CD8-positive, alpha-beta memory T cell (primary cell): Measurements from ENCODE around the gene STRA8. TPM values are rescaled to one million over a fixed set of nuclear protein-coding genes. Genes with fewer than 3 reads are reported as not detected.
A peak's percentile ranks its signal among the peaks of the same experiment; 100 is the strongest.
"Not testable (repeated sequence)": the region's sequence is repeated elsewhere in the genome, so short reads cannot be mapped to it uniquely, and the experiment has no call there.

ENCODE experiments used
- CTCF ChIA-PET: fragments of 350-600 bp; sonication (Branson Sonifier 250); formaldehyde crosslinking; loops from one replicate; lab custom pipeline; 2021; ENCODE audit warnings: antibody characterized with exemption; lab: Charles Lee
- POLR2A ChIA-PET: fragments of 350-600 bp; sonication (Branson Sonifier 250); formaldehyde crosslinking; loops from one replicate; lab custom pipeline; 2021; ENCODE audit warnings: antibody characterized with exemption; lab: Charles Lee
- DNase-seq, 5 donors: peaks; one replicate each; pipeline versions ENCODE4 v3.0.0 to v3.0.0-alpha.2; 2020 to 2022; ENCODE audit warnings: mixed read lengths in 1 of 5
- H3K27ac ChIP-seq: one replicate; pipeline ENCODE4 v1.7.0; 2013; ENCODE audit warnings: low read depth, mild to moderate bottlenecking, low read length, moderate library complexity
- H3K27me3 ChIP-seq: 2 replicates; pipeline ENCODE4 v1.7.0; 2013; ENCODE audit warnings: low read length, mild to moderate bottlenecking; ENCODE audit not compliant: insufficient read depth, poor library complexity, severe bottlenecking
- H3K36me3 ChIP-seq: 2 replicates; pipeline ENCODE4 v1.7.0; 2013; ENCODE audit warnings: mild to moderate bottlenecking, low read length, moderate library complexity; ENCODE audit not compliant: insufficient read depth
- H3K4me1 ChIP-seq: 2 replicates; pipeline ENCODE4 v1.7.0; 2013; ENCODE audit warnings: mild to moderate bottlenecking, low read length, moderate library complexity; ENCODE audit not compliant: insufficient read depth
- H3K4me3 ChIP-seq: 2 replicates; pipeline ENCODE4 v1.7.0; 2013; ENCODE audit warnings: mild to moderate bottlenecking, low read length
- H3K9me3 ChIP-seq: 2 replicates; pipeline ENCODE4 v1.7.0; 2013; ENCODE audit warnings: mild to moderate bottlenecking, low read length
- H3K27ac Mint-ChIP-seq, 8 donors: one replicate each; pipeline ENCODE4 v1.8.0; 2020 to 2021; ENCODE audit warnings: mixed read lengths in 8 of 8, mild to moderate bottlenecking in 6 of 8, inconsistent platforms in 3 of 8, moderate library complexity in 3 of 8
- H3K27me3 Mint-ChIP-seq, 2 donors: one replicate each; pipeline ENCODE4 v1.8.0; 2020 to 2021; ENCODE audit warnings: mixed read lengths in 2 of 2, mild to moderate bottlenecking in 1 of 2, moderate library complexity in 1 of 2
- H3K36me3 Mint-ChIP-seq, 3 donors: one replicate each; pipeline ENCODE4 v1.8.0; 2020 to 2021; ENCODE audit warnings: mixed read lengths in 3 of 3, inconsistent platforms in 1 of 3, mild to moderate bottlenecking in 1 of 3
- H3K4me1 Mint-ChIP-seq, 3 donors: one replicate each; pipeline ENCODE4 v1.8.0; 2020 to 2021; ENCODE audit warnings: mixed read lengths in 3 of 3, inconsistent platforms in 1 of 3, mild to moderate bottlenecking in 1 of 3
- H3K4me3 Mint-ChIP-seq, 7 donors: one replicate each; pipeline ENCODE4 v1.8.0; 2020 to 2021; ENCODE audit warnings: mixed read lengths in 7 of 7, mild to moderate bottlenecking in 6 of 7, moderate library complexity in 4 of 7, inconsistent platforms in 2 of 7
- H3K9me3 Mint-ChIP-seq, 5 donors: one replicate each; pipeline ENCODE4 v1.8.0; 2020 to 2022; ENCODE audit warnings: mixed read lengths in 5 of 5, mild to moderate bottlenecking in 3 of 5, moderate library complexity in 2 of 5, inconsistent platforms in 1 of 5
- polyA plus RNA-seq: library from polyadenylated mRNA; unstranded; fragments of 300-500 nt; fragmentation: Illumina TruSeq; gene quantifications from one replicate; pipeline ENCODE4 v1.2.3, GENCODE V29; 2021
- total RNA-seq, 2 experiments: library from RNA; stranded (reverse); gene quantifications; one replicate each; pipeline ENCODE4 v1.2.3, GENCODE V29; 2021

The STRA8 gene
- total and polyA plus RNA-seq, 3 experiments from 2014 or later, result not detected

DNA sequence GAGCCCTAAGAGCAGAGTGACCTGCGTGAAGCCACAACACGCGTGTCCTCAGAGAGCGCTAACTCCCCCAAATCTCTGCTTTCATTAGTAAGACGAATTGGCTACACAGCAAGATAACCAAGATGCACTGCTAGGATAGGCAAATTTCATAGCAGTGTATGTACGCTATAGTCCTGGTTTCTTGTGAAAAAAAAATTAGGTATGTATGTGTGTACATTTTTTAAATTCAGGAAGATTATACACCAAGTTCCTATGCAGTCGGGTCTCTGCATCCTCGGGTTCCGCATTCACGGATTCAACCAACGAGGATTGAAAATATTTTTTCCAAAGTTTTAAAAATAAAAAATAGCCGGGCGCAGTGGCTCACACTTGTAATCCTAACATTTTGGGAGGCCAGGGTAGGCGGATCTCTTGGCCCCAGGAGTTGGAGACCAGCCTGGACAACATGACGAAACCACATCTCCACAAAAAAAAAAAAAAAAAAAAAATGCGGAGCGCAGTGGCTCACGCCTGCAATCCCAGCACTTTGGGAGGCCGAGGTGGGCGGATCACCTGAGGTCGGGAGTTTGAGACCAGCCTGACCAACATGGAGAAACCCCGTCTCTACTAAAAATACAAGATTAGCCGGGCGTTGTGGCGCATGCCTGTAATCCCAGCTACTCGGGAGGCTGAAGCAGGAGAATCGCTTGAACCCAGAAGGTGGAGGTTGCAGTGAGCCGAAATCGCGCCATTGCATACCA is 21.5 kb upstream of the STRA8 start:
- POLR2A ChIA-PET, result interaction anchor here (1.2 to 2.6 kb wide), 4 partner anchors 42 to 226 kb away, joined by 3 to 14 read pairs (median 7); partner anchors contain the start of genes AGBL3, CYREN and TMEM140
- CTCF ChIA-PET, result interaction anchor here (0.7 to 3.6 kb wide), 6 partner anchors 10 to 225 kb away, joined by 3 to 15 read pairs (median 5); partner anchors contain the start of genes CYREN and TMEM140

DNA sequence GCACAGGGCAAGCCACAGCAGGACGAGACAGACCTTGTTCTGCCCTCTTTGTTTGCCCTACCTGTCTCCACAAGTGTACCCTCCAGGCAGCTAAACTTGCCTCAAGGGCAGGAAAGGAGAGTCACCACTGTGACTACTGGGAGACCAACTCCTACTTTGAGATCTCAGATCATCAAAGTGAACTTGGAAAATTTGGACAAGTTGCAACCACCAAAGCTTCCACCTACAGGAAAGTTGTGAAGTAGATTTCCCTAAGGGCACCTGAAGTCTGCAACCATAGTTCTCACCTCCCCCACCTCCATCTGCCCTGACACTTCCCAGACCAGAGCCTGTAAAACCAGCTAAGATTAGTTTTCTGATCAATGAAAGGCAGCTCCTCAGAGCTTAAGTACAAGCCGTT is 19.8 kb upstream of the STRA8 start:
- peak overlapping the region in 3 of 8 donors; percentile 16 to 46 (median 20) for H3K27ac Mint-ChIP-seq
- ChIA-PET POLR2A (no interaction called here), CTCF (interaction anchor here (0.9 kb wide), 1 partner anchor 227 kb away, joined by 3 read pairs; the partner anchor contains the start of gene AGBL3)

More for the DNA sequence above, 21.5 kb upstream of the STRA8 start:
- H3K27me3 Mint-ChIP-seq, H3K9me3 ChIP-seq, H3K9me3 Mint-ChIP-seq, H3K36me3 ChIP-seq, DNase-seq, H3K27me3 ChIP-seq: not testable (repeated sequence)
- Mint-ChIP-seq H3K27ac (peak overlapping the region; percentile 86 to 98 (median 94)), H3K36me3 (peaks cover 0 to 18% (median 2%) of the 10 kb centered on the region in 3 donors), H3K4me1 (peaks cover 24 to 45% (median 31%) of the 10 kb centered on the region in 3 donors), H3K4me3 (peak overlapping the region; percentile 90 to 97 (median 95))
- Histone ChIP-seq H3K27ac (peak overlapping the region; percentile 49), H3K4me3 (peak overlapping the region; percentile 80), H3K4me1 (peaks cover 15% of the 10 kb centered on the region)

DNA sequence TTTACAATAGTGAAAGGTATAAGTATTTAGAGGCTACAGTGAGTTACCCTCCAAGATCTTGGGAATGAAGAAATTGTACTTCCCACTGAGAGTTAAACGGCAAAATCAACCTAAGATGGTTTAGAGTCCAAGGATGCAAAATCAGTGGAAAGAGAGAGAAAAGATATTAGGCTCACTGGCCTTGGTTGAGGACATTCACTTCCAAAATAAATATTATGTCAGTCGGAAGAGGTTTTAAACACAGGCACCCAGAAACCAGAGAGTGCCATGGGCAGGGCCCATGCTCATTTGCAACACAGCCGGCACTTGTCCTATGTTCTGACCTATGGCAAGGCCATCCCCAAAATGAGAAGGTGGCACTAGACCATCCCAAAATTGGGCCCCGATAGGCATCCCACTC is 18.5 kb upstream of the STRA8 start:
- ChIA-PET CTCF (no interaction called here), POLR2A (no interaction called here)
- no peaks in the 10 kb centered on the region for H3K9me3 Mint-ChIP-seq
- peaks cover 4 to 6% of the 10 kb centered on the region in 2 donors for H3K27me3 Mint-ChIP-seq
- no peak overlapping the region for H3K4me3 ChIP-seq
- H3K36me3 ChIP-seq, result no peaks in the 10 kb centered on the region
- DNase-seq, result no peak
- H3K4me3 Mint-ChIP-seq, result peak overlapping the region in 1 of 7 donors; percentile 34
- H3K4me1 Mint-ChIP-seq, result peaks cover 11 to 15% (median 12%) of the 10 kb centered on the region in 3 donors
- H3K4me1 ChIP-seq, result peaks cover 5% of the 10 kb centered on the region
- H3K27me3 ChIP-seq, result no peaks in the 10 kb centered on the region
- H3K9me3 ChIP-seq, result no peaks in the 10 kb centered on the region
- H3K27ac Mint-ChIP-seq, result no peak overlapping the region
- peaks cover 0 to 7% (median 0%) of the 10 kb centered on the region in 3 donors for H3K36me3 Mint-ChIP-seq
- no peak overlapping the region for H3K27ac ChIP-seq

More for the DNA sequence above, 19.8 kb upstream of the STRA8 start:
- peak overlapping the region in 2 of 7 donors; percentile 23 to 66 for H3K4me3 Mint-ChIP-seq
- Histone ChIP-seq H3K4me1 (peaks cover 6% of the 10 kb centered on the region), H3K4me3 (no peak overlapping the region), H3K36me3 (no peaks in the 10 kb centered on the region), H3K27me3 (no peaks in the 10 kb centered on the region), H3K9me3 (no peaks in the 10 kb centered on the region), H3K27ac (no peak overlapping the region)
- peaks cover 0 to 7% (median 0%) of the 10 kb centered on the region in 3 donors for H3K36me3 Mint-ChIP-seq
- no peaks in the 10 kb centered on the region for H3K9me3 Mint-ChIP-seq
- H3K27me3 Mint-ChIP-seq, result peaks cover 4% of the 10 kb centered on the region in 2 donors
- peaks cover 13 to 28% (median 14%) of the 10 kb centered on the region in 3 donors for H3K4me1 Mint-ChIP-seq
- no peak for DNase-seq

DNA sequence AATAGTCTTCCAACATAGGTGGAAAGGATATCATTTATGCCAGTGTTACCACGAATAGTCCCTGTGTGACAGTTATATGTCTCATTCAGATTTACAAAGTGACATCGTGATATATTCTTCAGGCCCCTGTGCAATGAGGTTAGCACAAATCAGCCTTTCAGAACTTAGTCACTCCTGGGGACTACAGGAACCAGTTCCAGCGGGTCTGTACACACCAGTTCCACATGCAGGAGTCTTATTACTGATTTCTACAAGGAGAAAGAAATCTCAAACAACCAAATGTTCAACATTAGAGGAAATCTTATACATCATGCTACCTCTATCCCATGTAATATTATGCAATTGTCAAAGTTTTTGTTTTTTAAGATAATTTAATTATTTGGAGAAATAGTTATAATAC is 17.9 kb upstream of the STRA8 start:
- ChIA-PET CTCF (no interaction called here), POLR2A (no interaction called here)
- Histone ChIP-seq H3K4me1 (no peaks in the 10 kb centered on the region), H3K27me3 (no peaks in the 10 kb centered on the region), H3K9me3 (no peaks in the 10 kb centered on the region), H3K36me3 (no peaks in the 10 kb centered on the region), H3K4me3 (no peak overlapping the region), H3K27ac (no peak overlapping the region)
- Mint-ChIP-seq H3K9me3 (no peaks in the 10 kb centered on the region), H3K27me3 (peaks cover 4 to 11% of the 10 kb centered on the region in 2 donors), H3K36me3 (peaks cover 0 to 5% (median 3%) of the 10 kb centered on the region in 3 donors), H3K4me3 (peak overlapping the region in 1 of 7 donors; percentile 34), H3K27ac (no peak overlapping the region), H3K4me1 (peaks cover 7 to 9% (median 7%) of the 10 kb centered on the region in 3 donors)
- no peak for DNase-seq

DNA sequence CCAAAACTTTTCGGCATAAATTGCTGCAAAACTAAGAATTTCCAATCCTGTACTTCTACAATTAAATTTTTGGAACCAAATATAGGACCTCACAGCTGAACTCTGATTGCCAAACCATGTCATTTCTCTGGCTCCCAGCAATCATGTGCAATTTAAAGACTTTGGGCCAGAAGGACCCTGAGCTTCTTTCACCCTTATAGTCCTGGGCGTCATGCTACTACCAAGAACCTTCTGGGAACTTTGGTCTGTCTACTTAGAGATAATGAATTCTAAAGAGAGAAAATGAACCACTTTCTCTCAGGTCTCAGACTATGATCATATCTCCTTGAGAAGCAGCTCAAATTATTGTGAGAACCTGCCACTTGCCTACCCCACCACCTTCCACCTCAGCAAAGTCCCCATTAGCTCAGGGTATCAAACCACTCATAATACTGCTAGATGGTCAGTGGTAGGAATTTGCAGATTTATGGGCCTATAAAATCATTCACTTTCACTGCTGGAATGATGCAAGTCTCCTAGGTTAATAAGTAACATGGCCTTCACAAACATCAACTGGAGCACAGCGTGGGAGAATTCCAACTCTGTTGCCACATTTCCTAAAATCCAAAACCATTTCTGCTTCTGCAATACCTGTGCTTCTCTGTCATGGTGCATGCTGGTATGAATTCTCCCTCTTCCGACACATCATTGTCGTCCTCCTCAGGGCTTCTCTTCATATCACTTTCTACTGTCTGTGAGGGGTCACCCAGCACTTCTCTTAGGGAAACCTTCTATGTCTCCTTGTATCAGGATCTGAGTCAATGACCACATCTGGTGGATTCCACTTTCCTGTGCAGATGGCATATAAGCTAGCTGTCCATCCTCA is 15.8 kb upstream of the STRA8 start:
- H3K9me3 ChIP-seq, result no peaks in the 10 kb centered on the region
- H3K4me1 ChIP-seq, result no peaks in the 10 kb centered on the region
- H3K4me3 ChIP-seq, result no peak overlapping the region
- CTCF ChIA-PET, result no interaction called here
- no peaks in the 10 kb centered on the region for H3K36me3 ChIP-seq
- DNase-seq, result no peak
- peaks cover 4 to 12% of the 10 kb centered on the region in 2 donors for H3K27me3 Mint-ChIP-seq
- H3K27ac Mint-ChIP-seq, result no peak overlapping the region
- no peak overlapping the region for H3K27ac ChIP-seq
- peaks cover 0 to 3% (median 0%) of the 10 kb centered on the region in 3 donors for H3K36me3 Mint-ChIP-seq
- no peaks in the 10 kb centered on the region for H3K4me1 Mint-ChIP-seq
- peaks cover 0 to 2% (median 0%) of the 10 kb centered on the region in 5 donors for H3K9me3 Mint-ChIP-seq
- POLR2A ChIA-PET, result no interaction called here
- H3K27me3 ChIP-seq, result no peaks in the 10 kb centered on the region
- no peak overlapping the region for H3K4me3 Mint-ChIP-seq

DNA sequence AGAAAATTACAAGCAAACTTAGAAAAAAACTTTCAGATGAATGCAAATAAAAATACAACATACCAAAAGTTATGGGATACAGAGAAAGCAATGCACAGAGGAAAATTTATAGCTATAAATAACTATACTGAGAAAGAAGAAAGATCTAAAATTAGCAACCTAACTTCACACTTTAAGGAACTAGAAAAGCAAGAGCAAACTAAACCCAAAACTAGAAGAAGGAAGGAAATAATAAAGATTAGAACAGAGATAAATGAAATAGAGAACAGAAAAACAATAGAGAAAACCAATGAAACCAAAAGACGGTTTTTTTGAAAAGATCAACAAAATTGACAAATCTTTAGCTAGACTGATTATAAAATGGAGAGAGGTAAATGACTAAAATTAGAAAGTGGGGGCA is 9.6 kb upstream of the STRA8 start:
- H3K27me3 ChIP-seq, result no peaks in the 10 kb centered on the region
- H3K36me3 Mint-ChIP-seq, result peaks cover 0 to 3% (median 0%) of the 10 kb centered on the region in 3 donors
- no peaks in the 10 kb centered on the region for H3K36me3 ChIP-seq
- H3K9me3 ChIP-seq, result no peaks in the 10 kb centered on the region
- peaks cover 0 to 6% (median 3%) of the 10 kb centered on the region in 5 donors for H3K9me3 Mint-ChIP-seq
- H3K27me3 Mint-ChIP-seq, result peaks cover 0 to 8% of the 10 kb centered on the region in 2 donors
- POLR2A ChIA-PET, result interaction anchor here (0.6 kb wide), 1 partner anchor 322 kb away, joined by 18 read pairs; no protein-coding TSS in a partner anchor
- no peak overlapping the region for H3K27ac Mint-ChIP-seq
- no peak overlapping the region for H3K4me3 Mint-ChIP-seq
- no peak overlapping the region for H3K4me3 ChIP-seq
- H3K4me1 ChIP-seq, result no peaks in the 10 kb centered on the region
- no peak for DNase-seq
- CTCF ChIA-PET, result no interaction called here
- H3K4me1 Mint-ChIP-seq, result peaks cover 10 to 13% (median 13%) of the 10 kb centered on the region in 3 donors
- no peak overlapping the region for H3K27ac ChIP-seq

DNA sequence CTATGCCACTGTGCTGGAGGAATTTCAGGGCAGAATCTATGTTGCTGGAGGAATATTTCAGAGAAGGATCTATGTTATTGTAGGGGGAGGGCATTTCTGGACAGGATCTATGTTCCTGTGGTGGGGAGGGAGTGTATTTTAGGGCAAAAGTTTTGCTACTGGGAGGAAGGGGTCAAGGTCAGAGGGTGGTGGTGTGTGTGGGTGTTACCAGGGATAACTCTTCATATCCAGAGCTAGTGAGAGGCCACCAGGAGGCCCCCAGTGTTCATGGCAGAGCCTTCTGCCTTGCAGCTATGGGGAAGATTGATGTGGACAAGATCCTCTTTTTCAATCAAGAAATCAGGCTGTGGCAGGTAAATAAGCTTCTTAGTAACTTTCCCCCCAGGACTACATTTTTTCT is 2.0 kb upstream of the STRA8 start:
- no peaks in the 10 kb centered on the region for H3K9me3 ChIP-seq
- H3K27ac ChIP-seq, result no peak overlapping the region
- H3K36me3 ChIP-seq, result no peaks in the 10 kb centered on the region
- H3K27me3 ChIP-seq, result no peaks in the 10 kb centered on the region
- H3K4me3 ChIP-seq, result no peak overlapping the region
- ChIA-PET CTCF (no interaction called here), POLR2A (no interaction called here)
- DNase-seq, result no peak
- Mint-ChIP-seq H3K27ac (peak overlapping the region in 2 of 8 donors; percentile 32 to 39), H3K4me3 (no peak overlapping the region), H3K4me1 (no peaks in the 10 kb centered on the region), H3K27me3 (peaks cover 0 to 3% of the 10 kb centered on the region in 2 donors), H3K36me3 (no peaks in the 10 kb centered on the region), H3K9me3 (no peaks in the 10 kb centered on the region)
- no peaks in the 10 kb centered on the region for H3K4me1 ChIP-seq
